Bronchial epithelial cell (primary cell): ENCODE measurements around the gene IMPA2. TPM values are rescaled to one million over a fixed set of nuclear protein-coding genes. Genes with fewer than 3 reads are reported as not detected.

Experiments used
- DNase-seq: peaks from one replicate; pipeline ENCODE4 v3.0.0-alpha.2; 2010; ENCODE audit warnings: low read depth
- FAIRE-seq: peaks from 2 replicates; lab custom pipeline; 2011; peaks lifted over from hg19 to GRCh38; lab: Jason Lieb, UNC
- H3K27me3 ChIP-seq: 2 replicates; pipeline ENCODE4 v1.5.1; 2011; ENCODE audit warnings: low read length; ENCODE audit not compliant: control insufficient read depth, insufficient read depth
- H3K36me3 ChIP-seq: 2 replicates; pipeline ENCODE4 v1.5.1; 2011; ENCODE audit warnings: low read length; ENCODE audit not compliant: control insufficient read depth, insufficient read depth
- H3K4me3 ChIP-seq: 2 replicates; pipeline ENCODE4 v1.5.1; 2011; ENCODE audit warnings: mild to moderate bottlenecking, low read depth, low read length, control low read depth
- CTCF ChIP-seq: IDR thresholded peaks from 2 replicates; pipeline ENCODE4 v1.5.1; 2011; ENCODE audit warnings: mild to moderate bottlenecking, moderate library complexity, low read length, control low read depth, inconsistent platforms; ENCODE audit not compliant: insufficient read depth, severe bottlenecking
- total RNA-seq: library from RNA; depleted of rRNA; stranded (reverse); fragments of >200 nt; gene quantifications from 2 replicates; pipeline ENCODE4 v1.2.1, GENCODE V29; 2014

IMPA2 gene
- total RNA-seq, 1 donor from 2014 or later = 66.1 TPM

DNA sequence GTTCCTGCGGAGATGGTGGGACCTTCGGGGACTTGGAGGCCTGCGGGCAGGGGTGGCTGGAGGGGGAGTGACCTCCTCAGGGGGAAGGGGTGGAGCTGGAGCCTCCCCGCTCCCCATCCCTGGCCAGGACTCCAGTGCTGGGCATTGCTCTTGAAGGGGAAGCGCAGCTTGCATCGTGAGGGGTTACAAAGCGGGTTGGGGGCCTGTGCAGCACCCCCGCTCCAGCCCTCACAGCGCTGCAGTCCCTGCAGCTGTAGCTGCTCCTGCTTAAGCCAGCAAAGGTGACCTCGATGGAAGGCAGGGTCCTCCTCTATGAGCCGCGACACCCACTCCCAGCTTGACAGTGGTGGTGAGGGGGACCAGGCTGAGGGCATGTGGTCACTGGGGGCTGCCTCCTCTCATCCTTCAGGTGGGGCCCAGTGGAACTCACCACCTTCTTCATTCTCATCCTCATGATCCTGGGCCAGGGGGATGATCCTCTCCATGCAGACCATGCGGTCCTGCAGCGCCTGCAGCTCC is 75.6 kb downstream of the IMPA2 start:
- FAIRE-seq = no peak
- Histone ChIP-seq H3K4me3 (no peak overlapping the region), H3K27me3 (no peaks in the 10 kb centered on the region), H3K36me3 (no peaks in the 10 kb centered on the region)
- TF ChIP-seq CTCF = no peak
- no peak for DNase-seq

DNA sequence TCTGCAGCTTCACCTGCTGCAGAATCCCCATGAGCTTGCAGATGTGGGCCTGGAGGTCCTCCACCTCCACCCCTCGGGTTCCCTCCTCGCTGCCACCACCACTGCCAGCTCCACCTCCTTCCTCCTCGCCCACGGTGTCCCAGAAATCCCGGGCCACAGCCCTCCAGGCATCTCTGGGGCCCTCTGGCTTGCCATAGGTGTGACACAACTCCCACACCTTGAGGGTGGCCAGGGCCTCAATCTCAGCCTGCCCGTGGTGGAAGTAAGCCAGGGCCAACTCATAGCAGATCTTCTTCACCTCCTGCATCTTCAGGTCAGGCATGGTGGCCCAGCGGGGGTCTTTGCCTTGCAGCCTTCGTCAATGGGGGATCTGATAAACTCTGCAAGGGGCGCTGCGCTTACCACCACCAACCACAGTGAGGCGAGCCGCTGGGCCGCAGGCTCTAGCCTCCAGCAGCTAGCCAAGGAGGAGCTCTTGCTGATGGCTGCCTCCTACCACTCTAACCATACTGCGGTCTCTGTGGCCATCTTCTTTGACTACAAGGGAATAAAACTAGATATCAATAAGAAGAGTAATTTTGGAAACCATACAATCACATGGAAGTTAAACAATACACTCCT is 76.2 kb downstream of the IMPA2 start:
- no peak for DNase-seq
- FAIRE-seq = no peak
- H3K27me3 ChIP-seq = no peaks in the 10 kb centered on the region
- no peak for TF ChIP-seq CTCF
- H3K36me3 ChIP-seq = no peaks in the 10 kb centered on the region
- H3K4me3 ChIP-seq = no peak overlapping the region

- no peak for FAIRE-seq
- no peak for TF ChIP-seq CTCF
These were observed 78.3 kb downstream of the IMPA2 start for GRCh38 chr18:12059334-12060181.

DNA sequence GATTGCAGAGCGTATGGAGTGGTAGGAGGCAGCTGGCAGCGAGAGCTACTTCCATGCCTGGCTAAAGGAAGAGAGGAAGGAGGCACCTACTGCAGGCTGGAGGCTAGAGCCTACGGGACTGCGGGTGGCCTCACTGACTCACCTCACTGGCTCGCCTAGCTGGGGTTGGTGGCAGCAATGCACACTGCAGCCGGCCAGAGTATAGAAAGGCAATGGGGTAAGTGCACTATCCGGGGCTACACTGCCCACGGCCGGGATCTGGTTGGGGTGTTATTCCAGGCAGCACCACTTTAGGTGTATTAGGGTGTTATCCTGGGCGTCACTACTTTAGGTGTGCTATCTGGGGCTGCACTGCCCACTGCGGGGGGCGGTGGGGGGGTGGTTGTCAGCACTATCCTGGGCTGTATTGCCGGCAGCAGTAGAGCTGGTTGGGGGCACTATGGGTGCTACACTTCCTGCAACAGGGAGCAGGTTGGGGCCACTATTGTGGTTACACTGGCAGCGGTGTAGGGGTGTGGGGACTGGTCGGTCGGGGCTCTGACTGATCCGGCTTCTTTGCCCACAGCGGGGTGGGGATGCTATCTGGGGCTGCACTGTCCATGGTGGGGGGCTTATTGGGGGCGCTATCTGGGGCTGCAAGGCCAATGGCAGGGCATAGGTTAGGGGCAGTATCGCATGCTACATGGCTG is 79.0 kb downstream of the IMPA2 start:
- Histone ChIP-seq H3K4me3 (no peak overlapping the region), H3K27me3 (no peaks in the 10 kb centered on the region), H3K36me3 (no peaks in the 10 kb centered on the region)
- no peak for TF ChIP-seq CTCF
- DNase-seq (no peak), FAIRE-seq (no peak)

More at GRCh38 chr18:12059334-12060181, 78.3 kb downstream of the IMPA2 start:
- Histone ChIP-seq H3K4me3 (no peak overlapping the region), H3K36me3 (no peaks in the 10 kb centered on the region), H3K27me3 (no peaks in the 10 kb centered on the region)
- no peak for DNase-seq

DNA sequence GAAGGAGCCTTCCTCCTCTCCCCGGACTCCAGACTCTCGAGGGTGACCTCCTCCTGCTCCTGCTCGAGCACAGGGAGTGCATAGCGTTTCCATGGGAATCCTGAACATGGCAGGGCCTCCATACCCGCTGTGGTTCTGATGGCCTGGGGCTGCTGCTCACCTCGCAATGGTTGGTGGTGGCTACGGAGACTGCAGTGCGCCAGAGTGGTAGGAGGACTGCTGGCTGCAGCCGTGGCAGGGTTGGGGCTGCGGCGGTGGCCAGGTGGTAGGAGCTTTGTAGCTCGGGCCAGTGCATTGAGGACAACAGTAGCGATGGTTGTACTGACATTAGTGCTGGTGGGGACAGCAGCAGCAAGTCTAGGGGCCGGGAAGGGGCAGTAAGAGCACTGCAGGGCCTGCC is 80.4 kb downstream of the IMPA2 start:
- no peak for DNase-seq
- TF ChIP-seq CTCF = no peak
- Histone ChIP-seq H3K27me3 (no peaks in the 10 kb centered on the region), H3K36me3 (no peaks in the 10 kb centered on the region), H3K4me3 (no peak overlapping the region)
- no peak for FAIRE-seq
